Mesenchymal stem cell (in vitro differentiated cells and primary cell): ENCODE measurements around the gene NAGS.
A peak's percentile ranks its signal among the peaks of the same experiment; 100 is the strongest.
"Not testable (repeated sequence)": the region's sequence is repeated elsewhere in the genome, so short reads cannot be mapped to it uniquely, and the experiment has no call there.

ENCODE experiments used
- DNase-seq: peaks from one replicate; pipeline ENCODE4 v3.0.0-alpha.2; 2013
- H2AFZ ChIP-seq: one replicate; pipeline ENCODE4 v1.6.1; 2013; ENCODE audit warnings: low read depth, mild to moderate bottlenecking, control low read depth, inconsistent platforms, low read length, moderate library complexity
- H2AK5ac ChIP-seq: 2 replicates; pipeline ENCODE4 v1.6.1; 2013; ENCODE audit warnings: low read length, moderate library complexity, mild to moderate bottlenecking, inconsistent platforms; ENCODE audit not compliant: severe bottlenecking
- H2BK120ac ChIP-seq: one replicate; pipeline ENCODE4 v1.6.1; 2013; ENCODE audit warnings: low read depth, mild to moderate bottlenecking, inconsistent platforms, low read length, moderate library complexity
- H2BK12ac ChIP-seq, 2 experiments: one replicate each; pipeline ENCODE4 v1.6.1; 2013; ENCODE audit warnings: inconsistent platforms in 2 of 2, low read length in 2 of 2, mild to moderate bottlenecking in 2 of 2, moderate library complexity in 2 of 2, control low read depth in 1 of 2
- H2BK15ac ChIP-seq: one replicate; pipeline ENCODE4 v1.6.1; 2013; ENCODE audit warnings: mild to moderate bottlenecking, low read depth, inconsistent platforms; ENCODE audit not compliant: poor library complexity, severe bottlenecking
- H2BK5ac ChIP-seq: 2 replicates; pipeline ENCODE4 v1.6.1; 2013; ENCODE audit warnings: low read depth, mild to moderate bottlenecking, low read length, control low read depth, inconsistent platforms; ENCODE audit not compliant: poor library complexity, severe bottlenecking
- H3K14ac ChIP-seq, 2 experiments: one replicate each; pipeline ENCODE4 v1.6.1; 2013; ENCODE audit warnings: inconsistent platforms in 2 of 2, low read length in 2 of 2, control low read depth in 1 of 2, mild to moderate bottlenecking in 1 of 2, moderate library complexity in 1 of 2
- H3K18ac ChIP-seq, 2 experiments: one replicate each; pipeline ENCODE4 v1.6.1; 2013; ENCODE audit warnings: inconsistent platforms in 2 of 2, low read length in 2 of 2, control low read depth in 1 of 2, low read depth in 1 of 2, mild to moderate bottlenecking in 1 of 2
- H3K23ac ChIP-seq, 2 experiments: one replicate each; pipeline ENCODE4 v1.6.1; 2013; ENCODE audit warnings: inconsistent platforms in 2 of 2, low read length in 2 of 2, mild to moderate bottlenecking in 2 of 2, moderate library complexity in 2 of 2, control low read depth in 1 of 2
- H3K27ac ChIP-seq: 2 replicates; pipeline ENCODE4 v1.5.1; 2013; ENCODE audit warnings: mild to moderate bottlenecking, moderate library complexity, low read length, control low read depth, inconsistent platforms; ENCODE audit not compliant: poor library complexity, severe bottlenecking
- H3K27me3 ChIP-seq, 2 experiments: 2 replicates each; pipeline versions ENCODE4 v1.6.1 to v1.7.0; 2013; ENCODE audit warnings: low read length in 2 of 2, mild to moderate bottlenecking in 2 of 2, moderate library complexity in 2 of 2, control low read depth in 1 of 2, inconsistent platforms in 1 of 2; ENCODE audit not compliant: control insufficient read depth in 1 of 2, insufficient read depth in 1 of 2
- H3K36me3 ChIP-seq, 2 experiments: 2 replicates each; pipeline versions ENCODE4 v1.6.1 to v1.7.0; 2013; ENCODE audit warnings: low read length in 2 of 2, control low read depth in 1 of 2, inconsistent platforms in 1 of 2, low read depth in 1 of 2, mild to moderate bottlenecking in 1 of 2; ENCODE audit not compliant: insufficient read depth in 2 of 2, control insufficient read depth in 1 of 2
- H3K4ac ChIP-seq, 2 experiments: one replicate each; pipeline ENCODE4 v1.6.1; 2013; ENCODE audit warnings: inconsistent platforms in 2 of 2, low read length in 2 of 2, mild to moderate bottlenecking in 2 of 2, moderate library complexity in 2 of 2, control low read depth in 1 of 2, low read depth in 1 of 2
- H3K4me1 ChIP-seq: 2 replicates; pipeline ENCODE4 v1.6.1; 2013; ENCODE audit warnings: low read depth, low read length, control low read depth; ENCODE audit not compliant: control insufficient read depth, insufficient read depth
- H3K4me2 ChIP-seq: 2 replicates; pipeline ENCODE4 v1.6.1; 2013; ENCODE audit warnings: low read length, mild to moderate bottlenecking, inconsistent platforms; ENCODE audit not compliant: poor library complexity, severe bottlenecking
- H3K4me3 ChIP-seq, 2 experiments: 2 replicates each; pipeline versions ENCODE4 v1.5.1 to v1.7.0; 2013; ENCODE audit warnings: low read length in 2 of 2, mild to moderate bottlenecking in 2 of 2, control low read depth in 1 of 2, low read depth in 1 of 2; ENCODE audit not compliant: insufficient read depth in 1 of 2
- H3K79me1 ChIP-seq: replicated peaks from 2 replicates; pipeline ENCODE4 v1.6.1; 2013; ENCODE audit warnings: mild to moderate bottlenecking, control low read depth, low read length, inconsistent platforms; ENCODE audit not compliant: poor library complexity, severe bottlenecking
- H3K9ac ChIP-seq: 2 replicates; pipeline ENCODE4 v1.7.0; 2013; ENCODE audit warnings: mild to moderate bottlenecking, low read length, moderate library complexity
- H3K9me3 ChIP-seq: 2 replicates; pipeline ENCODE4 v1.7.0; 2013; ENCODE audit warnings: mild to moderate bottlenecking, low read length; ENCODE audit not compliant: control insufficient read depth
- H4K8ac ChIP-seq: one replicate; pipeline ENCODE4 v1.6.1; 2013; ENCODE audit warnings: inconsistent platforms, mild to moderate bottlenecking, low read length, moderate library complexity
- H4K91ac ChIP-seq: one replicate; pipeline ENCODE4 v1.6.1; 2013; ENCODE audit warnings: mild to moderate bottlenecking, low read length, inconsistent platforms
- WGBS: methylation state at CpG from one replicate; pipeline ENCODE4 v1.1.7; 2013; ENCODE audit warnings: mixed read lengths; 5-methylcytosine and 5-hydroxymethylcytosine counted together

NAGS gene

GRCh38 chr17:44014133-44014436, 9.7 kb downstream of the NAGS start:
- Histone ChIP-seq H2BK12ac (no peak overlapping the region), H2AFZ (peak overlapping the region; percentile 48), H3K36me3 (peaks cover 27 to 33% of the 10 kb centered on the region in 2 experiments), H3K14ac (peak overlapping the region in 1 of 2 experiments; percentile 90), H3K27ac (no peak overlapping the region), H3K4ac (peak overlapping the region; percentile 42 to 91), H2BK120ac (peak overlapping the region; percentile 2), H3K9me3 (no peaks in the 10 kb centered on the region), H3K18ac (peak overlapping the region; percentile 18 to 95), H3K23ac (peak overlapping the region in 1 of 2 experiments; percentile 57), H4K8ac (peak overlapping the region; percentile 91), H2BK15ac (no peak overlapping the region), H3K4me3 (peak overlapping the region; percentile 77 to 93), H3K79me1 (peaks cover 42% of the 10 kb centered on the region), H3K27me3 (no peaks in the 10 kb centered on the region), H2AK5ac (no peak overlapping the region), H2BK5ac (no peak overlapping the region), H3K4me2 (peak overlapping the region; percentile 91), H3K9ac (peak overlapping the region; percentile 98), H4K91ac (peak overlapping the region; percentile 88), H3K4me1 (peaks cover 9% of the 10 kb centered on the region)
- WGBS = 9% methylated on average over 12 of the region's 12 CpGs
- DNase-seq = peak; percentile 39

GRCh38 chr17:44014437-44015172, 10.2 kb downstream of the NAGS start, which contains the start of gene TMEM101:
Gene TMEM101 (minus strand): TSS chr17:44014963. CDS start chr17:44014952, 11 bp downstream.
- Histone ChIP-seq H3K4ac (peak within 1 kb of the TSS; percentile 42 to 91), H4K8ac (peak within 1 kb of the TSS; percentile 91), H3K18ac (peak within 1 kb of the TSS; percentile 78 to 95), H3K4me2 (peak within 1 kb of the TSS; percentile 91), H3K14ac (peak within 1 kb of the TSS in 1 of 2 experiments; percentile 90), H4K91ac (peak within 1 kb of the TSS; percentile 88), H3K4me1 (peaks cover 9% of the 10 kb centered on the region), H2BK120ac (peak within 1 kb of the TSS; percentile 2), H3K79me1 (peaks cover 38% of the 10 kb centered on the region), H3K9me3 (no peaks in the 10 kb centered on the region), H3K4me3 (peak within 1 kb of the TSS; percentile 77 to 93), H3K9ac (peak within 1 kb of the TSS; percentile 98), H2BK5ac (no peak within 1 kb of the TSS), H2AFZ (peak within 1 kb of the TSS; percentile 48), H2BK12ac (peak within 1 kb of the TSS in 1 of 2 experiments; percentile 7), H2AK5ac (peak within 1 kb of the TSS; percentile 7), H3K27me3 (no peaks in the 10 kb centered on the region), H2BK15ac (no peak within 1 kb of the TSS), H3K27ac (peak within 1 kb of the TSS; percentile 58), H3K36me3 (peaks cover 22 to 29% of the 10 kb centered on the region in 2 experiments), H3K23ac (peak within 1 kb of the TSS in 1 of 2 experiments; percentile 57)
- peak; percentile 94 for DNase-seq
- WGBS = 2% methylated on average over 43 of the region's 43 CpGs

GRCh38 chr17:44021227-44021626, 16.8 kb downstream of the NAGS start:
- DNase-seq, H3K23ac ChIP-seq, H2BK15ac ChIP-seq, H4K91ac ChIP-seq, H3K9me3 ChIP-seq, H3K14ac ChIP-seq, H3K4ac ChIP-seq, H2BK5ac ChIP-seq, H2AFZ ChIP-seq, H2AK5ac ChIP-seq, H3K4me3 ChIP-seq, H2BK12ac ChIP-seq, H3K27me3 ChIP-seq, H3K4me2 ChIP-seq, H3K9ac ChIP-seq, H3K4me1 ChIP-seq, H3K27ac ChIP-seq, H2BK120ac ChIP-seq, H4K8ac ChIP-seq, H3K18ac ChIP-seq: not testable (repeated sequence)
- 98% methylated on average over 6 of the region's 7 CpGs for WGBS
- H3K36me3 ChIP-seq = peaks cover 32 to 61% of the 10 kb centered on the region in 2 experiments
- H3K79me1 ChIP-seq = peaks cover 17% of the 10 kb centered on the region

GRCh38 chr17:44022246-44022645, 17.8 kb downstream of the NAGS start:
- Histone ChIP-seq H4K8ac (no peak overlapping the region), H3K14ac (no peak overlapping the region), H3K18ac (no peak overlapping the region), H3K4me1 (peaks cover 5% of the 10 kb centered on the region), H3K79me1 (peaks cover 18% of the 10 kb centered on the region), H3K9me3 (no peaks in the 10 kb centered on the region), H3K4ac (no peak overlapping the region), H3K27ac (no peak overlapping the region), H3K36me3 (peaks cover 35 to 67% of the 10 kb centered on the region in 2 experiments), H3K27me3 (no peaks in the 10 kb centered on the region), H3K23ac (no peak overlapping the region), H2AK5ac (no peak overlapping the region), H2BK120ac (no peak overlapping the region), H2BK5ac (no peak overlapping the region), H3K4me3 (no peak overlapping the region), H2AFZ (no peak overlapping the region), H3K4me2 (no peak overlapping the region), H3K9ac (no peak overlapping the region), H4K91ac (no peak overlapping the region), H2BK15ac (no peak overlapping the region), H2BK12ac (no peak overlapping the region)
- 94% methylated on average over 2 of the region's 2 CpGs for WGBS
- no peak for DNase-seq
